GM20000 (cell line): Measurements from ENCODE around the gene TAS2R8.

Experiments used
- DNase-seq: peaks from one replicate; pipeline ENCODE4 v3.0.0; 2012; ENCODE audit warnings: low spot score
- TF ChIP-seq, protein P1 (sequence below): IDR thresholded peaks from 2 replicates; pipeline ENCODE4 v1.5.1; 2012; ENCODE audit warnings: mild to moderate bottlenecking, control low read depth; ENCODE audit errors: extremely low read depth, missing control alignments

Gene TAS2R8

DNA sequence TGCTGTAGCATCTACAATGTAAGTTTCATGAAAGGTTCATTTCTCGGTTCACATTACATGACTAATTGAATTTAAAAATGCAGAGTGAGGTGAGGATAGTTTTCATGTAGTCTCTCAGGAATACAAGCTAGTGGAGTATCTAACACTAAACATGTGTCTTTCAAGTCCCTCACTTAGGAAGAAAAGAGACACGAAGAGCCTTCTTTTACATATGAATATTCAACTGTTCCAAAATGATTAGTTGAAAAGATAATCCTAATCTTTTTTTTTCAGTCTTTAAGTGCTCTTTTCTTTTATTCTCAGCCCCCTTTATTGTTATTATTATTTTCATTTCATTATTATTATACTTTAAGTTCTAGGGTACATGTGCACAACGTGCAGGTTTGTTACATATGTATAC lies 31.4 kb upstream of the TAS2R8 start:
- TF ChIP-seq, protein P1, sequence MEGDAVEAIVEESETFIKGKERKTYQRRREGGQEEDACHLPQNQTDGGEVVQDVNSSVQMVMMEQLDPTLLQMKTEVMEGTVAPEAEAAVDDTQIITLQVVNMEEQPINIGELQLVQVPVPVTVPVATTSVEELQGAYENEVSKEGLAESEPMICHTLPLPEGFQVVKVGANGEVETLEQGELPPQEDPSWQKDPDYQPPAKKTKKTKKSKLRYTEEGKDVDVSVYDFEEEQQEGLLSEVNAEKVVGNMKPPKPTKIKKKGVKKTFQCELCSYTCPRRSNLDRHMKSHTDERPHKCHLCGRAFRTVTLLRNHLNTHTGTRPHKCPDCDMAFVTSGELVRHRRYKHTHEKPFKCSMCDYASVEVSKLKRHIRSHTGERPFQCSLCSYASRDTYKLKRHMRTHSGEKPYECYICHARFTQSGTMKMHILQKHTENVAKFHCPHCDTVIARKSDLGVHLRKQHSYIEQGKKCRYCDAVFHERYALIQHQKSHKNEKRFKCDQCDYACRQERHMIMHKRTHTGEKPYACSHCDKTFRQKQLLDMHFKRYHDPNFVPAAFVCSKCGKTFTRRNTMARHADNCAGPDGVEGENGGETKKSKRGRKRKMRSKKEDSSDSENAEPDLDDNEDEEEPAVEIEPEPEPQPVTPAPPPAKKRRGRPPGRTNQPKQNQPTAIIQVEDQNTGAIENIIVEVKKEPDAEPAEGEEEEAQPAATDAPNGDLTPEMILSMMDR = no peak
- DNase-seq = no peak

- TF ChIP-seq, protein P1 = no peak
- no peak for DNase-seq
Measured at GRCh38 chr12:10829994-10830393, 22.9 kb upstream of the TAS2R8 start.

DNA sequence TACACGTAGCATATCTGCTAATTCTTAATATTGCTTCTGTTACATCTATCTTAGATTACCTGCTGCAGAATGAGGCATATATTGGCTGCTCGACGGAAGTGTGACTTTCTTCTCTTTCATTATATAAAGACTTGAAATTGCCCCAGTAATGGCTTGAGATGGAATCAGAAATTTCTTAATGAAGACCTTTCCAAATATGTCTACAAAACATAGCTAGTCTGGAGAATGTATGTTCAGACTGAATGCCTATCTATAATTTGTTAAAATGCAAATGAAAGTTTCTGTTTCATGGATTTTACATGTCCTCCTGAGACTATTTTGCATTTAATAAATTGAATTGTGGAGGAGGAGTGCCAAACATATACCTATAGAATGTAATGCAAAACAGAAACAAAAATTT lies 19.2 kb upstream of the TAS2R8 start, which contains the start of gene TAS2R10:
Gene TAS2R10 (minus strand): TSS at position 101 of the 400 bp plus-strand sequence. CDS start 89 bp downstream, at position 12.
- TF ChIP-seq, protein P1 = no peak
- no peak for DNase-seq

DNA sequence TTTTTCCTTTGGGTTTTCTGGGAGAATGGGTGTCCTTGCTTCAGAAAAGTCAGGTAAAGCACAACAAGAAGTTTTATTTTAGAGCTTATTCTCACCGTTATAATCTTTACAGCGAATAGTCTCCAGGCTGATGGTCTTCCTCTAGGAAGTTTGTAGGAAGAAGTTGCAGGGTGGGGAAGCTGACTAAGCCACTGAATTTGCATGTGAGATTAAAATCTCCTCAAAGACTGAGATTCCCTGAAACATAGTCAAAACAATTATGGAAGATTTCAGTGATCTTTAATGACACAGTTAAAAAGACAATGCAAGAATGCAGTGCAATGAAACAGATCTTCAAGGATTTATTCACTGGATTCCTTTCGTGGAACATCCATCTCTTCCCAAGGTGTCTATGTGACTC lies 17.9 kb upstream of the TAS2R8 start:
- TF ChIP-seq, protein P1 = no peak
- no peak for DNase-seq

DNA sequence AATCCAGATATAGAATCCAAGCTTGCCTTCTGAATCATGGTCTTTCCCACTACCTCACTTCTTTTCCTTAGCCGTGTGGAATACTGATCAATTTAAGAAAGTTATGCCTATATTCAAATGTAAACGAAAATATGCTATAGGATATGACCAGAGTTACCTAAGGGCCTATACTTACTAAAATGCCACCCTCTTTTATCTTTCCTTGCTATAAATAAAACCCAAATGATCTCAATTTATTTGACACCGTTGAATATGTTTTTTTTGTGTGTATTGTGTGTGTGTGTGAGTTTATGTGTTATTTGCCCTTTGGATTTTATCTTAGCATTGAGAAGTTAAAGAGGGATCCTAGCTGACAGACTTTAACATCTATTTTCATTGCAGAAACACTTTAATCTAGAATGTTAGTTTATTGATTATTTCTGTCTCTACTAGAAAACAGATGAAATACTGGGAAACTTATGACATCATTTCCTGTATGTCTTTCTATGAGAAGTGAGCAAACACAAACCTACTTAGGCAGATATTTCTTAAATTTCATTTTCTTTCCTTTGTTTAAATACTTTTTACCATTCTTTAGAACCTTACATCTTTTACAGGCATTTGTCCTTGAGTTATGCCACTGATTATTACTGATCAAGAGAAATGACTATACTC lies 4.9 kb upstream of the TAS2R8 start:
- TF ChIP-seq, protein P1 = no peak

DNA sequence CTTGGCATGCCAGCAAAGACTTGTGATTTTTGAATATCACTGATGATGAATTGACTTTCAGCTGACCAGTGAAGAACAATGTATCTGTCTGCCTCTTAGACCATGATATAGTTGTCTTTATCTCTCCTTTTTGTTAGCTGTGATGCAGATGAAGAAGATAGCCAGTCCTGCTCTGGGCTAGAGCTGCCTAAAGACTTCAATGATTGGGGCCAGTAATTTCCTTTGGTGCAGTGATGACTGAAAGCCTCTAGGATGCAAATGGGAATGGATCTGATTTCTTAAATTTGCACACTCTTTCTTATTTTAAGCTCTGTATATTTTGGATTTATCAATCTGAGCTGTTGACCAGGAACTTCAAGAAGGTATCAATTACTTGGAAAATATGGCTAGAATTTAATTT lies 3.0 kb upstream of the TAS2R8 start, which contains the start of gene TAS2R9:
Gene TAS2R9 (minus strand): TSS at position 101 of the 400 bp plus-strand sequence. CDS start 93 bp downstream, at position 8.
- TF ChIP-seq, protein P1 = no peak
- no peak for DNase-seq

More for the DNA sequence above, 4.9 kb upstream of the TAS2R8 start:
- DNase-seq = no peak

DNA sequence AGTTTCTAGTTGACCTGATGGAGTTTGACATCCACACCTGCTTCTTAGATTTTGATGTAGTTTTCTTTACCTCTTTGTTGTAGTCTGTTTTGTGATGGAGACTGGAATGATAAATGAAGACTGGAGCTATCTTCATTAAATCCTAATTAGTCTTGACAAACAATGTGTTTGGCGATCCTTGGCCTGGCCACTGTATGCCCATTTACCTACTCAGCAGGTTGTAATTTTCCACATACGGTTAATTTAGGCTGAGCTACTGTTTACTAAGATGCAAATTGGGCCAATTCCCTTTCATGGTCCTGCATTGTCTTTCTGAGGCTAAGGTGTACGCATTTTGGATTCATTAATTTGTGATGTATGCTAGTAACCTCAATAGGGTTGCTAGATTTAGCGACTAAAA lies 4.5 kb downstream of the TAS2R8 start, which contains the start of gene TAS2R7:
Gene TAS2R7 (minus strand): TSS at position 41 of the 400 bp plus-strand sequence. CDS start 57 bp downstream, outside the sequence.
- TF ChIP-seq, protein P1 = no peak
- no peak for DNase-seq
